ENCODE measurements around the gene TFDP1.

DNA sequence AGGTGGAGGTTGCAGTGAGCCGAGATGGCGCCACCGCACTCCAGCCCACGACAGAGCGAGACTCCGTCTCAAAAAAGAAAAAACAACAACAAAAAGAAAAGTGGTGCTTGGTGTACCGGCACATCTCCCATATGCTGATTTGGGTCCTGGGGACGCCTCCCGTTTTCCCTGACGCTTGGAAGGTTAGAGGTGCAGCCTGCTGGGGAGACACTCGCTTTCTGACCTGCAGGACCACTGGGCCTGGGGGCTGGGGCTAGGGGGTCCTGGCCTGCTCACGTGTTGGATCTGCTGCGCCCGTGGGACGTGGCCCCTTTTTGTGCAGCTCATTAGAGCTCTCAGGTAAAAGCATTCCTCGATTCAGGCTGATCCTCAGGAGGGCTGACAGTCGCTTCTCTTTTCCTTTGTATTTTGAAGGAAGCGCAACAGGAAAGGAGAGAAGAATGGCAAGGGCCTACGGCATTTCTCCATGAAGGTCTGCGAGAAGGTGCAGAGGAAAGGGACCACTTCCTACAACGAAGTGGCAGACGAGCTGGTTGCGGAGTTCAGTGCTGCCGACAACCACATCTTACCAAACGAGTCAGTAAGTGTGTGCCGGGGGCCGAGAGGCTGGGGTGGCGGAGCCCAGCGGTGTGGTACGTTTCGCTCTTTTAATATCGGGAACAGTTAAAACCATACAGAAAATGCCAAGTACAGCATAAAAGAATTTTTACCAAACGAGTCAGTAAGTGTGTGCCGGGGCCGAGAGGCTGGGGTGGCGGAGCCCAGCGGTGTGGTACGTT lies 48.3 kb downstream of the TFDP1 start:
- TF ChIP-seq, protein P1, sequence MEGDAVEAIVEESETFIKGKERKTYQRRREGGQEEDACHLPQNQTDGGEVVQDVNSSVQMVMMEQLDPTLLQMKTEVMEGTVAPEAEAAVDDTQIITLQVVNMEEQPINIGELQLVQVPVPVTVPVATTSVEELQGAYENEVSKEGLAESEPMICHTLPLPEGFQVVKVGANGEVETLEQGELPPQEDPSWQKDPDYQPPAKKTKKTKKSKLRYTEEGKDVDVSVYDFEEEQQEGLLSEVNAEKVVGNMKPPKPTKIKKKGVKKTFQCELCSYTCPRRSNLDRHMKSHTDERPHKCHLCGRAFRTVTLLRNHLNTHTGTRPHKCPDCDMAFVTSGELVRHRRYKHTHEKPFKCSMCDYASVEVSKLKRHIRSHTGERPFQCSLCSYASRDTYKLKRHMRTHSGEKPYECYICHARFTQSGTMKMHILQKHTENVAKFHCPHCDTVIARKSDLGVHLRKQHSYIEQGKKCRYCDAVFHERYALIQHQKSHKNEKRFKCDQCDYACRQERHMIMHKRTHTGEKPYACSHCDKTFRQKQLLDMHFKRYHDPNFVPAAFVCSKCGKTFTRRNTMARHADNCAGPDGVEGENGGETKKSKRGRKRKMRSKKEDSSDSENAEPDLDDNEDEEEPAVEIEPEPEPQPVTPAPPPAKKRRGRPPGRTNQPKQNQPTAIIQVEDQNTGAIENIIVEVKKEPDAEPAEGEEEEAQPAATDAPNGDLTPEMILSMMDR (IDR thresholded peaks at IDR 0.05) = no peak
- TF ChIP-seq POLR2A (IDR thresholded peaks at IDR 0.05) (no peak), POLR2AphosphoS5 (IDR thresholded peaks at IDR 0.05) (no peak)

All from breast epithelium (tissue), 3 donors.